Neural cell (in vitro differentiated cells): Measurements from ENCODE around the gene PTGER4. TPM values are rescaled to one million over a fixed set of nuclear protein-coding genes. Genes with fewer than 3 reads are reported as not detected.

Experiments
- H2AFZ ChIP-seq: fragments of 200-600, 300-800 bp; sonication (generic), shearing (Covaris generic); 2 replicates; pipeline ENCODE4 v1.6.0; 2014; ENCODE audit warnings: low read depth, mild to moderate bottlenecking, antibody characterized with exemption, low read length, moderate library complexity
- H3F3A ChIP-seq: fragments of 200-600 bp; shearing (Covaris generic); 2 replicates; pipeline ENCODE4 v1.6.1; 2016; ENCODE audit warnings: mild to moderate bottlenecking, moderate library complexity, mixed read lengths, antibody characterized with exemption, low read length; ENCODE audit not compliant: insufficient read depth, poor library complexity, severe bottlenecking
- H3K27ac ChIP-seq: fragments of 200-600, 300-800 bp; sonication (generic), shearing (Covaris generic); 2 replicates; pipeline ENCODE4 v1.5.1; 2014; ENCODE audit warnings: mild to moderate bottlenecking, low read length, moderate library complexity
- H3K27me3 ChIP-seq: fragments of 300-800, 200-600 bp; sonication (generic), shearing (Covaris generic); 2 replicates; pipeline ENCODE4 v1.6.0; 2014; ENCODE audit warnings: mild to moderate bottlenecking, low read depth, low read length, moderate library complexity; ENCODE audit not compliant: insufficient read depth
- H3K36me3 ChIP-seq: fragments of 300-800, 200-600 bp; sonication (generic), shearing (Covaris generic); 2 replicates; pipeline ENCODE4 v1.5.1; 2014; ENCODE audit warnings: mild to moderate bottlenecking, antibody characterized with exemption, low read length, moderate library complexity; ENCODE audit not compliant: insufficient read depth
- H3K4me2 ChIP-seq: fragments of 300-800, 200-600 bp; sonication (generic), shearing (Covaris generic); 2 replicates; pipeline ENCODE4 v1.6.0; 2014; ENCODE audit warnings: mild to moderate bottlenecking, low read length
- H3K4me3 ChIP-seq: fragments of 300-800, 200-600 bp; sonication (generic), shearing (Covaris generic); 2 replicates; pipeline ENCODE4 v1.5.1; 2014; ENCODE audit warnings: mild to moderate bottlenecking, low read length, moderate library complexity
- H3K79me2 ChIP-seq: fragments of 200-600 bp; shearing (Covaris generic); replicated peaks from 2 replicates; pipeline ENCODE4 v1.6.0; 2014; ENCODE audit warnings: mild to moderate bottlenecking, low read length, moderate library complexity; ENCODE audit not compliant: insufficient read depth
- H3K9ac ChIP-seq: fragments of 300-800, 200-600 bp; sonication (generic), shearing (Covaris generic); 2 replicates; pipeline ENCODE4 v1.6.1; 2016; ENCODE audit warnings: mild to moderate bottlenecking, low read length, mixed read lengths
- H3K9me2 ChIP-seq: fragments of 200-600 bp; shearing (Covaris generic); 2 replicates; pipeline ENCODE4 v1.6.1; 2016; ENCODE audit warnings: mild to moderate bottlenecking, low read length, mixed read lengths; ENCODE audit not compliant: insufficient read depth
- H3K9me3 ChIP-seq: fragments of 200-600, 300-800 bp; sonication (generic), shearing (Covaris generic); 2 replicates; pipeline ENCODE4 v1.6.1; 2016; ENCODE audit warnings: mild to moderate bottlenecking, mixed run types, low read length, moderate library complexity, mixed read lengths
- H4K20me1 ChIP-seq: fragments of 200-600 bp; shearing (Covaris generic); 2 replicates; pipeline ENCODE4 v1.6.1; 2016; ENCODE audit warnings: mild to moderate bottlenecking, mixed run types; ENCODE audit not compliant: insufficient read depth
- EP300 ChIP-seq: fragments of 450-650 bp; conservative IDR thresholded peaks from 2 replicates; pipeline ENCODE4 v1.6.1; 2014; ENCODE audit warnings: antibody characterized with exemption, mild to moderate bottlenecking, moderate library complexity; ENCODE audit not compliant: poor library complexity, severe bottlenecking
- EZH2 ChIP-seq: fragments of 200-600, 300-800 bp; shearing (Covaris generic), sonication (generic); IDR thresholded peaks from 2 replicates; pipeline ENCODE4 v1.6.1; 2014; ENCODE audit warnings: antibody characterized with exemption, low read length, borderline replicate concordance, mild to moderate bottlenecking; ENCODE audit not compliant: insufficient read depth, poor library complexity, severe bottlenecking
- MXI1 ChIP-seq: fragments of 450-650 bp; conservative IDR thresholded peaks from 2 replicates; pipeline ENCODE4 v1.6.1; 2014; ENCODE audit warnings: antibody characterized with exemption, mild to moderate bottlenecking; ENCODE audit not compliant: poor library complexity, severe bottlenecking
- POLR2AphosphoS5 ChIP-seq: IDR thresholded peaks from 2 replicates; pipeline ENCODE4 v1.6.1; 2012
- RAD21 ChIP-seq: fragments of 450-650 bp; conservative IDR thresholded peaks from 2 replicates; pipeline ENCODE4 v1.6.1; 2014; ENCODE audit warnings: antibody characterized with exemption, mild to moderate bottlenecking, moderate library complexity
- SMC3 ChIP-seq: fragments of 450-650 bp; conservative IDR thresholded peaks from 2 replicates; pipeline ENCODE4 v1.6.1; 2014; ENCODE audit warnings: antibody characterized with exemption, mild to moderate bottlenecking, moderate library complexity; ENCODE audit not compliant: poor library complexity
- TAF1 ChIP-seq: IDR thresholded peaks from 2 replicates; pipeline ENCODE4 v1.6.1; 2012; ENCODE audit warnings: low read depth
- polyA plus RNA-seq: library from polyadenylated mRNA; depleted of rRNA; stranded (reverse); fragments of >200 nt; gene quantifications from 2 replicates; pipeline ENCODE4 v1.2.3, GENCODE V29; 2014
- TF ChIP-seq, protein P1 (sequence below): IDR thresholded peaks from 2 replicates; pipeline ENCODE4 v1.6.1; 2012; ENCODE audit warnings: borderline replicate concordance
- TF ChIP-seq, protein P2 (sequence below): fragments of 450-650 bp; IDR thresholded peaks from 2 replicates; pipeline ENCODE4 v1.5.1; 2014; ENCODE audit warnings: antibody characterized with exemption, mild to moderate bottlenecking, moderate library complexity; ENCODE audit not compliant: poor library complexity, severe bottlenecking

Gene PTGER4
- polyA plus RNA-seq, 1 donor from 2014 or later: 6.2 TPM

DNA sequence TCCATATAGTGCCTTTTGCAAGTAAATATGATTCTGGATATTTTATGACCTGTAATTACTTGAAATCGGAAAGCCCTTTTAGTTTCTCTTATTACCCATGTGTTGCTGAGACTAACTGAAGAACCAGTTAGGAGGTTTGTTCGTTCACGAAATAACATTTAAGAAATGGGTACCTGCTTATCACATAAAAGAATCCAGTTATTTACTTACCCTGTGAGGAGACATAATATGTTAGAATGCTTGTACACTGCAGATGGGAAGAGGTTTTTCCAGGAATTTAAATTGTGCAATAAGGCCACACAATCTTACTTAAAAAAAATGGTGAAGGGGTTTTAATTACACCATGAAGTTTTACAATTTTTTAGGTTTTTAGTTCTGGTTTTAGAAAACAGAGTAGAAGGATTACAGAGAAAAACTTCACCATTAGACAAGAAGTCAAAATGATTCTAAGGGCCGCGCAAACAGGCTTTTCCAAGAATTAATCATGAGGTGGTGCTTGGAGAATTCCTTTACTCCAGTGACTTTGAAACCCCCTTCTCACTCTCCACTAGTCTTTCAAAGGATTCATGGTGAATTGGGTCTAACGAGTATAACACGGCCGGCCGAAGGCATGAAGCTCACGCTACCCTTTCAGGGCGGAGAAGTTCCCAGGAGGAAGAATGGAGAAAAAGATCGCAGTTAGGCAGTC, 1.1 kb upstream of the PTGER4 start:
- Histone ChIP-seq H3K27me3 (peaks cover 51% of the 10 kb centered on the region), H3K27ac (no peak overlapping the region), H3K36me3 (no peaks in the 10 kb centered on the region), H3K9ac (peak overlapping the region; percentile 55), H3K4me3 (peak overlapping the region; percentile 74), H3F3A (no peaks in the 10 kb centered on the region), H2AFZ (no peak overlapping the region), H3K9me3 (peaks cover 5% of the 10 kb centered on the region), H3K79me2 (no peaks in the 10 kb centered on the region), H3K9me2 (no peaks in the 10 kb centered on the region), H3K4me2 (peak overlapping the region; percentile 91), H4K20me1 (no peaks in the 10 kb centered on the region)
- TF ChIP-seq EP300 (no peak), POLR2AphosphoS5 (no peak)

DNA sequence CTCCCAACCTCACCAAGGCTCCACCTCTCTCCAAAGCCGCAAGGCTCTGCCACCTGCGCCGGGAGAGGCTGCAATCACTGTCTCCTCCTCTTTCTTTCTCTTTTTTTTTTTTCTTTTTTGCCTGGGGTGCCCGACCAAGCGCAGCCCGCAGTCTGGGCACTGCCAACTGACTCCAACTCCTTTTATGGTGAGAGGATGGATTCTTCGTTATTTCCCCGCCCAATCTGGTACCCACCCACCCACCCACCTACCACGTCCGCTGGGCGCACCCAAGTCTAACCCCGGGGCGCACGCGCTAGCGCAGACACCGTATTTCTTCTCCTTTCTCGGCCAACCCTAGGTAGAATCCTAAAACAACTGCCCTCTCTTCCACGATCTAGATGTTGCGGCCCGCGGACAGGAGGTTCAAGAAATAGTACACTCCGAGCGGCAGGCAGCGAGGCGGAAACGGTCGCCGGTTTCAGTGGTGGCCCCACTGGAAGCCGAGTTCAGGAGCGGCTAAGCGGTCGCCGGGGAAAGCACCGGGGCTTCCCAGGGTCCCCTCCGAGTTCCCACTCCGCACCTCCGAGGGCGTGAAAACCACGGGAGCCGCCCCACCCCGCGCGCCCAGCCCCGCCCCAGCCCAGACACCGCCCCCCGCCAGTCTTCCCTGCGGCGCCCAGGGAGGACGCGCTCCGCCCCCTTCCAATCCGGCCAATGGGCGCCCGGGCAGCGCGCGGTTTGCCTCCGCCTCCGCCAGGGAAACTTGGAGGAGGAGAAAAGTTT, 385 bp upstream of the PTGER4 start:
- Histone ChIP-seq H3K4me2 (peak overlapping the region; percentile 91), H2AFZ (no peak overlapping the region), H3K9me3 (peaks cover 5% of the 10 kb centered on the region), H3K79me2 (no peaks in the 10 kb centered on the region), H3K36me3 (no peaks in the 10 kb centered on the region), H3K9me2 (no peaks in the 10 kb centered on the region), H3K9ac (peak overlapping the region; percentile 55), H3K27me3 (peaks cover 54% of the 10 kb centered on the region), H3K27ac (no peak overlapping the region), H3K4me3 (peak overlapping the region; percentile 74), H3F3A (no peaks in the 10 kb centered on the region), H4K20me1 (no peaks in the 10 kb centered on the region)
- no peak for TF ChIP-seq EZH2
- no peak for TF ChIP-seq MXI1
- TF ChIP-seq RAD21: no peak
- TF ChIP-seq TAF1: no peak
- TF ChIP-seq POLR2AphosphoS5: no peak
- TF ChIP-seq, protein P1, sequence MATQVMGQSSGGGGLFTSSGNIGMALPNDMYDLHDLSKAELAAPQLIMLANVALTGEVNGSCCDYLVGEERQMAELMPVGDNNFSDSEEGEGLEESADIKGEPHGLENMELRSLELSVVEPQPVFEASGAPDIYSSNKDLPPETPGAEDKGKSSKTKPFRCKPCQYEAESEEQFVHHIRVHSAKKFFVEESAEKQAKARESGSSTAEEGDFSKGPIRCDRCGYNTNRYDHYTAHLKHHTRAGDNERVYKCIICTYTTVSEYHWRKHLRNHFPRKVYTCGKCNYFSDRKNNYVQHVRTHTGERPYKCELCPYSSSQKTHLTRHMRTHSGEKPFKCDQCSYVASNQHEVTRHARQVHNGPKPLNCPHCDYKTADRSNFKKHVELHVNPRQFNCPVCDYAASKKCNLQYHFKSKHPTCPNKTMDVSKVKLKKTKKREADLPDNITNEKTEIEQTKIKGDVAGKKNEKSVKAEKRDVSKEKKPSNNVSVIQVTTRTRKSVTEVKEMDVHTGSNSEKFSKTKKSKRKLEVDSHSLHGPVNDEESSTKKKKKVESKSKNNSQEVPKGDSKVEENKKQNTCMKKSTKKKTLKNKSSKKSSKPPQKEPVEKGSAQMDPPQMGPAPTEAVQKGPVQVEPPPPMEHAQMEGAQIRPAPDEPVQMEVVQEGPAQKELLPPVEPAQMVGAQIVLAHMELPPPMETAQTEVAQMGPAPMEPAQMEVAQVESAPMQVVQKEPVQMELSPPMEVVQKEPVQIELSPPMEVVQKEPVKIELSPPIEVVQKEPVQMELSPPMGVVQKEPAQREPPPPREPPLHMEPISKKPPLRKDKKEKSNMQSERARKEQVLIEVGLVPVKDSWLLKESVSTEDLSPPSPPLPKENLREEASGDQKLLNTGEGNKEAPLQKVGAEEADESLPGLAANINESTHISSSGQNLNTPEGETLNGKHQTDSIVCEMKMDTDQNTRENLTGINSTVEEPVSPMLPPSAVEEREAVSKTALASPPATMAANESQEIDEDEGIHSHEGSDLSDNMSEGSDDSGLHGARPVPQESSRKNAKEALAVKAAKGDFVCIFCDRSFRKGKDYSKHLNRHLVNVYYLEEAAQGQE: no peak
- no peak for TF ChIP-seq EP300
- TF ChIP-seq, protein P2, sequence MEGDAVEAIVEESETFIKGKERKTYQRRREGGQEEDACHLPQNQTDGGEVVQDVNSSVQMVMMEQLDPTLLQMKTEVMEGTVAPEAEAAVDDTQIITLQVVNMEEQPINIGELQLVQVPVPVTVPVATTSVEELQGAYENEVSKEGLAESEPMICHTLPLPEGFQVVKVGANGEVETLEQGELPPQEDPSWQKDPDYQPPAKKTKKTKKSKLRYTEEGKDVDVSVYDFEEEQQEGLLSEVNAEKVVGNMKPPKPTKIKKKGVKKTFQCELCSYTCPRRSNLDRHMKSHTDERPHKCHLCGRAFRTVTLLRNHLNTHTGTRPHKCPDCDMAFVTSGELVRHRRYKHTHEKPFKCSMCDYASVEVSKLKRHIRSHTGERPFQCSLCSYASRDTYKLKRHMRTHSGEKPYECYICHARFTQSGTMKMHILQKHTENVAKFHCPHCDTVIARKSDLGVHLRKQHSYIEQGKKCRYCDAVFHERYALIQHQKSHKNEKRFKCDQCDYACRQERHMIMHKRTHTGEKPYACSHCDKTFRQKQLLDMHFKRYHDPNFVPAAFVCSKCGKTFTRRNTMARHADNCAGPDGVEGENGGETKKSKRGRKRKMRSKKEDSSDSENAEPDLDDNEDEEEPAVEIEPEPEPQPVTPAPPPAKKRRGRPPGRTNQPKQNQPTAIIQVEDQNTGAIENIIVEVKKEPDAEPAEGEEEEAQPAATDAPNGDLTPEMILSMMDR: no peak
- no peak for TF ChIP-seq SMC3
